Stimulated activated CD4-positive, alpha-beta T cell treated with anti-CD3 and anti-CD28 coated beads, Interleukin-15, amount 100 ng/mL, for 1 hour (primary cell): ENCODE data around the gene GARIN5B.
"Not testable (repeated sequence)": the region's sequence is repeated elsewhere in the genome, so short reads cannot be mapped to it uniquely, and the experiment has no call there.

Source experiments
- DNase-seq, 2 donors: peaks; one replicate each; pipeline ENCODE4 v3.0.0-alpha.2; 2020; ENCODE audit warnings: low read depth in 1 of 2, low spot score in 1 of 2

The GARIN5B gene

DNA sequence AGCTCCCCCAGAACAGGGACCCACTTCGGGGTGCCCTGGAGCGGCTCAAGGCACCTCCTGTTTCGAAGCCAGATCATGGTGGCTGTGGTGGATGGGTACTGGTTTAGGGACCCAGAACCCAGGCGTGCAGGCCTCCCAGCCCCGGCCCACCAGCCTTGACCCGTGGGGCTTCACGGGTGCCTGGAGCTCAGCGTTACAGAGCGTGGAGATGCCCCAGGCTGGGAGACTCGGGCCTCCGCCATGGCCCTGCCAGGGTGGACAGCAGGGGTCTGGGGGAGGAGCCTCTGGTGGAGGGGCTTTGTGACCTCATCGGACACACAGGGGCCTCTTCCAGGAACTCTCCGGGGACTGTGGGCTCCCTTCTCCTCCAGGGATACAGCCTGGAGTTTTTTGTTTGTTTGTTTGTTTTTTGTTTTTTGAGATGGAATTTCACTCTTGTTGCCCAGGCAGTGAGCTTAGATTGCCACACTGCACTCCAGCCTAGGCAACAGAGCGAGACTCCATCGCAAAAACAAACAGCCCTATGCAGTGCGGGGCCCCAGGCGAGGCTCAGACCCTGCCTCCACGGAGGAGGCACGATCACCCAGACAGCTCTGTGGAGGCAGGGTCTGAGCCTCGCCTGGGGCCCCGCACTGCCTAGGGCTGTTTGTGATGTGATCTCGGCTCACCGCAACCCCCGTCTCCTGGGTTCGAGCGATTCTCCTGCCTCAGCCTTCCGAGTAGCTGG, at the start of gene GARIN5B:
TSS of gene GARIN5B (minus strand) at position 271 of the 727 bp plus-strand sequence. CDS start at position 77, 194 bp downstream.
- no peak for DNase-seq

DNA sequence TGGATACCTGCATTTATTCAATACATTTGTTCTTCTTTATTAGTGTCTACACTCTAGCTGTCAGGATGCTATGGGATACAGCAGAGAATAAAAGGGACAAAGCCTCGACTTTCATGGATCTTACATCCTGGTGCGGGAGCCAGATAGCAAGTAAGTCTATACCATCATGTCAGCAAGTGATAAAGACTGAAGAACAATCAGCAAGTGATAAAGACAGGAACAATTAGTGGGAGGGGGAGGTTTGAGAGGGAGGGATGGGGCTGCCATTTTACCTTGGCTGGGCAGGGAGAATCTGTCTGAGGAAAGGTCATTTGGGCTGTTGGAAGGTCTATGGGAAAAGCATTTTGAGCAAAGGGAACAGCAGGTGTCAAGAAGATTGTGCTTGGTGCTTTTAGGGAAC, 47.1 kb upstream of the GARIN5B start:
- no peak for DNase-seq

DNA sequence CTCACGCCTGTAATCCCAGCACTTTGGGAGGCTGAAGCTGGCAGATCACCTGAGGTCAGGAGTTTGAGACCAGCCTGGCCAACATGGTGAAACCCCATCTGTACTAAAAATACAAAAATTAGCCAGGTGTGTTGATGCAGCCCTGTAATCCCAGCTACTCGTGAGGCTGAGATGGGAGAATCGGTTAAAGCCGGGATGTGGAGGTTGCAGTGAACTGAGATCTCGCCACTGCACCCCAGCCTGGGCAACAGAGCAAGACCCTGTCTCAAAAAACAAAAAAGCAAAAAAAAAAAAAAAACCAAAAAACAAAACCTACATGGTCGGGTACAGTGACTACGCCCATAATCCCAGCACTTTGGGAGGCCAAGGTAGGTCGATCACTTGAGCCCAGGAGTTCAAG, 46.1 kb upstream of the GARIN5B start:
- DNase-seq = not testable (repeated sequence)

DNA sequence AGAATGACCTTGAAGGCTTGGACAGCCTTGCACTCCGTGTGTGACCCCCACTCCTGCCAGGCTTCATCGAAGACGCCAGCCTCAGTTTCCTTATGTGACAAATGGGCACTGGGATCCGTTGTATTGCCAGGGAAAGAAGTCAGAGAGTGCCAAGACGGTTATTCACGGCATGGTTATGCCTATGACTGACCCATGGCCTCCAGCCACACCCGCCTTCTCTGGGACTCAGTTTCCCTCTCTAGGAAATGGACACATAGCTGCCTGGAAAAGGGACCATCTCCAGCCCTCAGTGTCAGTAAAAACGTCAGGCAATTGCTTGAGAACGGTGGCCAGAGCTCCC, 45.4 kb upstream of the GARIN5B start:
- DNase-seq = no peak

DNA sequence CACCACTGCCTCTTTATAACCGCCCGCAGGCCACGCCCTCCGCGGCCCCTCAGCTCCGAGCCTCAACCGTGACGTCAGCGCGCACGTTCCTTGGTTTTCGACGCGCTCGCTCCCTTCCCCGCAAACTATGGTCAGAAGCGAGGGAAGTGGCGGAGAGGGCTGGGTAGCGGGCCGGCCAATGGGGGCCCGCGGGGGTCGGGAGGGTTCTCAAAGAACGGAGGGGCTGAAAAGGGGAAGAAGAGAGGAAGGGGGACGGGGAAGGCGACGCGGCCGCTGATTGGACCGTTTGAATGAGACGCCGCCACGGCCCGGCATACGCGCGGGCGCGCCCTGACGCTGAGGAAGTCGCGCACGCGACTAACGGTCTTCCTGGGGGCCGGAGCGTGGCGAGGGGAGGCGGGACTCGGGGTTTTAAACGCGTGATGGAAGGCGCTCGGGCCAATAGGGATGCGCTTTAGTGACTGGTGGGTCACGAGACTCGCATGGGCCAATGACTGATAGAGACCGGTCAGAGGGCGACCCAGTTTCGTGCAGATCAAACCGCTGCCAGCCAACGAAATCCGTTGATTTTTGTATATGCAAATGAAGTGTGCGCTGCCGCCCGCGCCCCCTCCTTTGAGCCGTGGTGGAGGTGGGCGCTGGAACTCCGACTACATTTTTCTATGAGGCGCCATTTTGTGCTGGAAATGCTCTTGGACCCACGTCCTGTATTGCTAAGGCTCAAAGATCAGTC, 44.9 kb upstream of the GARIN5B start:
- peak; percentile 91 to 94 for DNase-seq

DNA sequence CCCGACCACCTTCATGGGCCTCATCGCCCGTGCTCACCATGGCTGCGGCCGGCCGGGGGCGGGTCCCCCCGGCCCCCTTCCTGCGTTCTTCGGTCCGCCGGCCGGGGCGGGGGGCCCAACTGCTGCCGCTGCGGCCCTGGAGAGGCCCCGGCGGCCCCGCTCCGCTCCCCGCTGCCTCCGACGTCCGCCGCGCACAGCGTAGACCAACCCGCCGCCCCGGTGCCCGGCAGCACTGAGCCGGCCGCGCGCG, 44.4 kb upstream of the GARIN5B start, which contains the start of gene UBE2S:
TSS of gene UBE2S (minus strand) at position 239 of the 250 bp plus-strand sequence. CDS start at position 40, 199 bp downstream.
- not testable (repeated sequence) for DNase-seq

DNA sequence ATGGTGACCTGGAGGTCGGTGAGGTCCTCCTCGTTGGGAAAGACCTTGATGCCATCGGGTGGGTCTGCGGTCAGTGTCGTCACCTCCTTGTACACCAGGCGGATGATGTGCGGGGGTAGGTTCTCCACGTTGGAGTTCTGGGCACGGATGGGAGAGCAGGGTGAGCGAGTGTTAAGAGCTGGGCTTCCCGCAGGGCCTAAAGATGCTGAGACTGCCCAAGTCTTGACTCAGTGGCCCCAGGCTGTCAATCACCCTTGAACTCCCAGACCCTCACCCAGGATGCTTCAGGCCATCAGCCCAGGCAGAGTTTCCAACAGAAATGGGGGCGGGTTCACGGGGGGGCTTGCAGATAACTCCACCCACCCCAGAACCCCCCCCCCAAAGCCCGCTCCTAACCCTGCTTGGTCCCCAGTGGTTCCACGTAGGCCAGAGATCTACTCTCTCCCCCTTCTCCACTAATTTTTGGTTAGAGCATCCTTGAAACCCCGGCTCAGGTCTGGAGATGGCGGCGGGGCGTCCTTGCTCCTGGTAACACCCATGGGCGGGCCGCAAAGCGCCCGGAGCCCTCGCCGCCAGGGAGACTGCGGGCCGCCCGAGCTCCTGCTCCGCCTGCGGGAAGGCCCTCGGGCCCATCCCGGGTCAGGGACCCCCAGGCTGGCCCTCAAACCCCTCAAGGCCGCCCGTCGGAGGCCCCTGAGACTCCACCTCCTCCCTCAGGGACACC, 43.9 kb upstream of the GARIN5B start:
- peak in 1 of 2 donors; percentile 22 for DNase-seq

DNA sequence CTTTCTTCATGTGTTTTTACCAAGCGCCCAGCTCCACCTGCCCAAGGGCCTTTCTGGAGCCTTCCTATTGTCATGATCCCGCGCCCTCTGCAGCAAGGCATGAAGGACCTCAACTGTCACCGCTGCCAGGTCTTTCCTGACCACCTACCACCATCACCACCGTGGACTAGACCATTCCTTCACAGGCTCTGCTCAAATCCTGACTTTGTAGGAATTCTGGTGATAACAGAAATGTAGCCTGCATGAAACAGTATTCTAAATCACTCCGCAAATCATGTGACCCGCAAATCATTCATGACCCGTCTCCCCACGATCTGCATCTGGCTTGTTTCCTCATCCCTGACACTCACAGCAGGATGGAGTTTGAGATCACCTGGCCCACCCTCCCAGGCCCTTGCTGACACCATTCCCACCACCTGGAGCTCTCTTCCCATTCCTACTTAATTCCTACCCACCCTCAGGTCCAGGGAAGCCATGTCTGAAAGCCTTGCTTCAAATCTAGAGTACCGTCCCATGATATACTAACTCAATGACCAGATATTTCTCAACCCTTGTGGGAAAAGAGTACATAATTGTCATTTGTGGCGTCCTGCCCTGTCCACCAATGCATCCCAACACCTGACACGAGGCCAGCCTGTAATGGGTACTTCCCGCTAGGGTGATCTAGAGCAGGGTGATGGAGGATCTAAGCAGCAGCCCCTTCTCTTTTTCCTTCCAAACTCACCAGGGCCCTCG, 43.2 kb upstream of the GARIN5B start:
- DNase-seq = no peak

DNA sequence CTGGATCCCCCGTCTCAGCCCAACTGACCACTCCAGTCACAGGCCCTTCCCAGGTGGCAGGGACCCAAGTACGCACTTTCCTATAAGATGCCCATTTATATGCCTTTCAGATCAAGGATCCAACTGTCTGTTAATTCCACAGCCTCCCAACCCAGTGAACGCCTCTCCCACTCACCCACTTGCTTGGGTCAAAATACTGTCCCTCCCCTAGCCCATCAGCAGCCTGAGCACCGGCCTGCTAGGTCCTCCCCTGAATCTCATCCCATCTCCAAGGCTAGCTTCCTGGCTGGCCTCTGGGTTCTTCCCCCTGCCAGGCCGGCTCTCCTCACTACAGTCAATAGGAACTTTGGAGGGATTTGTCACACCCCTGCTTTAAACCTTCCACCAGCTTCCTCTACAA, 42.6 kb upstream of the GARIN5B start:
- DNase-seq = no peak

DNA sequence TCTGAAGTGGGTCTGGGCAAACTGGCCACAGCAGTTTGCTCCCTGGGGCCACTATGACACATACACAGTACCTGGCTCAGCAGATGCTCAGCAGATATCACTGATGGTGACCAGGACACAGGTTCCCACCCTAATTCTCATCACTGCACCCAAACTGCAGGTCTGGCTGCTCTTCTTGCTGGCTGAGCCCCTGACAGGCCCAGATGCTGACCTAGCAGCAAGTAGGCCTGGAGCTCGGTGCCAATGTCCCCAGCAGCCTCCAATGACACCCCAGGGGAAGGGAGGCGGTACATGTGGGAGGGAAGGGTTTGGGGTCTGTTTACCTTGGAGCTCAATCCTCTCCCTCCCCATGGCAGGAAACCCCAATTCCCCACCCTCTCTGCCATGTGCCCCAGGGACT, 39.4 kb upstream of the GARIN5B start:
- DNase-seq = no peak

DNA sequence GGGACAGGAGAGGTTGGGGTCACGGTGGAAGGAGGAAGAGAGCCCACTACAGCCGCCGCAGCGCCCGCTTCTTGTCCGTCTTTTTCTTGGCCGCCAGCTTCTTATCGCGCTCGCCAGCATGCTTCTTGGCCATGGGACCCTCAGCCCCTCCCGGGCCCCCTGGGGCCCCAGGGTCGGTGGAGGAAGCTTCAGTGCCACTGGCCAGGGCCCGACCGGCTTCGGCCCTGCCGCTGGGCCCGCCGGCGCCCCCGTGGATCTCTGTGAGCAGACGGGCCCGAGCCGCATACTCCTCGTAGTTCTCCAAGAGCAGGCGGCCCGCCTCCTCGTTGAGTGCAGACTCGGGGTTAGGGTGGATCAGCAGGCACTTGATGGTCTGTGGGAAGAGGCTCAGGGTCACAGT, 38.3 kb upstream of the GARIN5B start:
- DNase-seq = not testable (repeated sequence)

DNA sequence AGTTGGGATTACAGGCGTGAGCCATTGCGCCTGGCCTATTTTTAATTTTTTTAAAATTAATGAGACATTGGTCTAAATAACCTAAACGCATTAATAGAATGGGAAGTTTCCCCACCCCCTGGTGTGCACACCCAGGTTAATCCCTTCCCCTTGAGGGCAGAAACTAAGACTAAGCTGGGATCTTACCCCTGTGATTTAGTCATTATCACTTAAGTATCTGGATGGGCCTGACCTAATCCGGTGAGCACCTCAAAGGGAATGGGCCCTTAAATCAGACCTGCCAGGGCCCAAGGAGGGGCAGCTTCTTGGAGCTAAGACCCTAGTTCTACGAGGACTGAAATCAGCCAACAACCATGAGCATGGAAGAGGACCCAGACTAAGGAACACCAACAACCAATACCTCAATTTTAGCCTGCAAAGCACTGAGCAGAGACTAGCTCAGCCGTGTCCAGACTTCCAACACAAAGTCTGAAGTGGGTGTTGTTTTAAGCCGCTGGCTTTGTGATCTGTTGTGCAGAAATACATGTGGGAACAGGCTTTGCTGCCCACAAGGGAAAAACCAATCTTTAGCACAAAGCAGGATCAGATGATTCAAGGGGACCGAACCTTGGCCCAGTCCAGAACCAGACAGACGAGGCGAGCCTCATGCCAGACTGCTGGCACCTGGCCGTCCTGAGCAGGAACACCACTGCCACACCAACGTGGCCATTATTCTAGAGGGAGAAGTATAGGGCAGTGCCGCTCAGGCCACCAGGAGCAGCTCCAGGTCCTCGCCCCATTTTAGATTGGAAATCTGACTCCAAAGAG, 37.4 kb upstream of the GARIN5B start:
- DNase-seq = no peak

DNA sequence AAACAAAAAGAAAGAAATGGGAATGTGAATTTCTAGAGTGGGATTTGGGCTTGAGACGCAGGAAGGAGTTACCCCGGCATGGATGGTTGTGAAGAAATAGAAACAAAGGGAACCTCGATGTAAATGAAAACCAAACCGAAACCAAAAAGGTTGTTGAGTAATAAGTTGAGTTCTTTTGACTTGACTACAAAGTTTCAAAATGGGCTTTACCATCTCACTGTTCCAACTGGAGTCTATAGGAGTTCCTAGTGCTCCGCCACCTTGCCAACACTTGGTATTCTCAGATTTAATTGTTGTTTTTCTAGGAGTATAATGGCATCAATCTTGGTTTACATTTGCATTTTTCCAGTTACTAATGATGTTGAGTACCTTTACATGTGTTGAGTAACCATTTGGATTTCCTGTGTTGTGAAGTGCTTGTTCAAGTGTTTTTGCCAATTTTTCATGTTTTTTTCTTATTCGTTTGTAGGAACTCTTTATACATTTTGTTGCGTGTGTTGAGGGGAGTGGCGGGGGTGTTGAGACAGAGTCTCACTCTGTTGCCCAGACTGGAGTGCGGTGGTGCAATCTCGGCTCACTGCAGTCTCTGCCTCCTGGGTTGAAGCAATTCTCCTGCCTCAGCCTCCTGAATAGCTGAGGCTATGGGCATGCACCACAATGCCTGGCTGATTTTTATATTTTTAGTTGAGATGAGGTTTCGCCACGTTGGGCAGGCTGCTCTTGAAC, 35.3 kb upstream of the GARIN5B start:
- no peak for DNase-seq

DNA sequence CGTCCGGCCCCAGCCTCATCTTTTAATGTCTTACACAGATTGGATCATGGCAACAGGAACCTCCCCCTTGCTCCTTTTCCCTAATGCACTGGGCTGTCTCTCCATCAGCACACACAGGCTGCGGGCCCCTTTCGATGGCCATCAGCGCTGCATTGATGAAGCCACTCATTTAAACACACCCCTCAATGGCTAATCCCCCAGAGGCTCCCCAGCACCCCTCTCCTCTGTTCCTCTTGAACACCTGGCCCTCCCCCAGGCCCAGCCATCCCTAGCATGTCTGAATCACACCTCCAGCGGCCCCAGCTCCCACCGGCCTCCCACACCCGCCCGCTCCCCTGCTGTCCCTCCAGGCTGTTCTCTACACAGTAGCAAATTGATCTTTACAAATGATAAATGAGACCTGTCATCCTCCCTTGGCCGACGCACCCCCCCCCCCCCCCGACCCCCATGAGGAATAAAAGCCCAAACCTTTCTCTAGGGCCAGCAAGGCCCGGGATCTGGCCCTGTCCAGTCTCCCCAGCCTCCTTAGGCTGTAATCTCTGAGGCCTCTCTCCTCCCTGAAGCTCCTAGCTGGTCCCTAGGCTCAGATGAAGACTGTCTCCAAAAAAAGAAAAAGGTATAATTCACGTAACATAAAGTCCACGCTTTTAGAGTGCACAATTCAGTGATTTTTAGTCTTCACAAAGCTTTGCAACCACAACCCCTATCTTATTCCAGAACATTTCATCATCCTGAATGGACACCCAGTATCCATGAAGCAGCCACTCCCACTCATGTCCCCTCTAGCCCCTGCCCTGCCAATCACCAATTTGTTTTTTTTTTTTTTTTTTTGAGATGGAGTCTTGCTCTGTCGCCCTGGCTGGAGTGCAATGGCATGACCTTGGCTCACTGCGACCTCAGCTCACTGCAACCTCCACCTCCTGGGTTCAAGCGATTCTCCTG, 30.0 kb upstream of the GARIN5B start:
- no peak for DNase-seq

DNA sequence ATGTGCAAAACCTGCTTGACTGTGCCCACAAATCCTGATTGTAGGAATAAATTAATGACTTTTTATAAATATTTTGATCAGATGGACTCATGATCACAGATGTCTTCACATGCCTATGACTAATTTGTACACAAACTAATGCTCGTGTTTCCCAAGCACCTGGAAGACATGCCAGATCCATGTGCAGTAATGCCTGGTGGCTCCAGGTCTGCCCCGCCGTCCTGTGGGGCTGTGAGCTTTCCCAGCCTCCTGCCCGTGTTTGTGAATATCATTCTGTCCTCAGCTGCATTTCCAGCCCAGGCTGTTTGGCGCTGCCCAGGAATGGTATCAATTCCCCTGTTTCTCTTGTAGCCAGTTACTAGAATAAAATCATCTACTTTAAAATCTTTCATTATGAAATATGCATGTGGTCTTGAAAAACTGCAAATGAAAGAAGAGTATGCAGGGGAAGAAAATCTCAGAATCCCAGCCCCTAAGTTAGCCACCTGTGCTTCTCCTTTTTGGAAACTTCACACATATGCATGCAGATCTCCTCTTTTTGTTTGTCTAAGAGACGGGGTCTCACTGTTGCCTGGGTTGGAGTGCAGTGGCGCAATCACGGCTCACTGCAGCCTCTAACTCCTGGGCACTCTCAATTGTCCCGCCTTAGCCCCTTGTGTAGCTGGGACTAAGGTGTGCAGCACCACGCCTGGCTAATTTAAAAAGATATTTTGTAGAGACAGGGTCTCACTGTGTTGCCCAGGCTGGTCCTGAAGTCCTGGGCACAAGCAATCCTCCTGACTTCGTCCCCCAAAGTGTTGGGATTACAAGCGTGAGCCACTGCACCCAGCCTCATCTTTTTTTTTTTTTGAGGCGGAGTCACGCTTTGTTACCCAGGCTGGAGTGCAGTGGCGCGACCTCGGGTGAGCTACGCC, 28.9 kb upstream of the GARIN5B start:
- DNase-seq = no peak

DNA sequence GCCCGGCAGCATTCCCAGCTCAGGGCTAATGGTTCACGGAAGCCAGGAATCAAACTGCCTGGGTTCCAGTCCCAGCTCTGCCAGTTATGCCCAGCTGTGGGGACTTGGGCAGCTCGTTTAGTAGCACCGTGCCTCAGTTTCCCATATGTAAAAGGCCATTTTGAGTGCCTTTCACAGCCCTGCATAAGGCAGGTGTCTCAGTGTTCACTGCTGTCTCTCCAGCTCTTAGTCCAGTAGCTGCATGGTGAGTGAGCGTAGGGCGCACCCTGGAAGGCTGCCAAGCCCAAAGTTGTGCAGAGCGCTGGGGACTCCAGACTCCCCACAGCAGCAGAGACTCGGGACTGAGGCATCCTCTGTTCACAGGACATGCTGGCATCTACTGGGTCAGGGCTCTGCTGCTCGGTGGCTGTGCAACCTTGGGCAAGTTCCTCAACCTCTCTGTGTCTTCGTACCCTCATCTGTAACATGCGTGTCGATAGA, 28.2 kb upstream of the GARIN5B start:
- DNase-seq = no peak

DNA sequence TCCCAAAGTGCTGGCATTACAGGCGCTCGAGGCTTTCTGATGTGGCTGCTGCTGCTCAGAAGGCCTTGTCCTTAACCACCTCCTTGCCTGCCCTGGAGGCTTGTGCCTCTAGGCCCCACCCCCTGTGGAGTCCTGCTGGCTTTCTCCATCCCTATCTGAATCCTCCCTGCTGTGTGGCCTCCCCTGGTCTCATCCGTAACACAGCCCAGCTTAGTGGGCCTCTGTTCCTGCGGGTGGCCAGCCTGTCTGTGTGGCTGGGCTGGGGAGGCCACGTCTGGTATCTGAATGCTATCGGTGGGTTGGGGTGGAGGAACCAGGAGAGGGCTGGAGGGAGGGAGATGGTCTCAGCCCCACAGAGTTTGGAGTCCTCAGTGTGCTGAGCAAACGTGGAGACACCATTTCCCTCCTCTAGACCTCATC, 27.4 kb upstream of the GARIN5B start:
- DNase-seq = no peak
